ENCODE measurements around the gene RNF182. TPM values are rescaled to one million over a fixed set of nuclear protein-coding genes. Genes with fewer than 3 reads are reported as not detected.

The RNF182 gene
- total and polyA plus RNA-seq, 2 donors (not counting 1 experiment from before 2014, with no cell fraction given): 0.10 TPM; not detected in 1

DNA sequence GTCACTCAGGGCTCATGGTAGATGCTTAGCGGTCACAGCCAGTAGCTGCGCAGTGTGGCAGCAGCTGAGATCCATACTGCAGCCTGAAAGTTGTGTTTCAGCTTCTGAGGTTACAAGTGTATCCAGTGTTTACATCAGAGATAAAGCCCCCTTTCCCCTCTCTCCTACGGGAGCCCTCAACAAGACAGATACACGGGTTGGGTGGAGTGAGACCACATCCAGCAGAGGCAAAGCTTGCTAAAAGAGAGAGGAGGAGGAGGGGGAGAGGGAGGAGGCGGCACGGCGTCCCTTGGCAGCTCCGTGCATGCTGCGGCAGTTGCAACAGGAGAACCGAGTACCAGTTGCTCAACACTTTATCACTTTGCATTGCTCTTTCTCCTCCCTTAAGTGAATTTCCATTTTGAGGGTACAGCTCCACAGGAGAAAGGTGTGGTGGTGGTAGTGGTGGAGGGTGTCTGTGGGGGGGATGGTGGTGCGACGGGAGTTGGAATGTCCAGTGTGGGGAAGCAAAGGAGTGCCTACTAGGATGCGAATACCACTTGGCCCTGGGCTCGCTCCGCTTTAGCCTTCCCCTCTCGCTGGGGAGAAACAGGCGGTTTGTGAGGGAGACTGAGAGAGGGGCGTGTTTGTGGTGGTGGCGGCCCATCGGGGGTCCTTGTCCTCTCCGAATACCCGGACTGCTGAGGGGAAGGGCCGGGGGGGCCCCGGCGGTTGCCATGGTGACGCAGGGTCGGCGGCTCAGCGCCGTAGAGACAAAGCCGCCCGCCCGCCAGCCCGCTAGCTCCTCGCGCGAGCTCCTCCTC lies 405 bp upstream of the RNF182 start:
- 9% methylated on average over 25 of the region's 37 CpGs for WGBS (ENCODE audit: insufficient coverage)
- peak overlapping the region; percentile 90 for H3K4me3 Mint-ChIP-seq
- TF ChIP-seq, protein P1, sequence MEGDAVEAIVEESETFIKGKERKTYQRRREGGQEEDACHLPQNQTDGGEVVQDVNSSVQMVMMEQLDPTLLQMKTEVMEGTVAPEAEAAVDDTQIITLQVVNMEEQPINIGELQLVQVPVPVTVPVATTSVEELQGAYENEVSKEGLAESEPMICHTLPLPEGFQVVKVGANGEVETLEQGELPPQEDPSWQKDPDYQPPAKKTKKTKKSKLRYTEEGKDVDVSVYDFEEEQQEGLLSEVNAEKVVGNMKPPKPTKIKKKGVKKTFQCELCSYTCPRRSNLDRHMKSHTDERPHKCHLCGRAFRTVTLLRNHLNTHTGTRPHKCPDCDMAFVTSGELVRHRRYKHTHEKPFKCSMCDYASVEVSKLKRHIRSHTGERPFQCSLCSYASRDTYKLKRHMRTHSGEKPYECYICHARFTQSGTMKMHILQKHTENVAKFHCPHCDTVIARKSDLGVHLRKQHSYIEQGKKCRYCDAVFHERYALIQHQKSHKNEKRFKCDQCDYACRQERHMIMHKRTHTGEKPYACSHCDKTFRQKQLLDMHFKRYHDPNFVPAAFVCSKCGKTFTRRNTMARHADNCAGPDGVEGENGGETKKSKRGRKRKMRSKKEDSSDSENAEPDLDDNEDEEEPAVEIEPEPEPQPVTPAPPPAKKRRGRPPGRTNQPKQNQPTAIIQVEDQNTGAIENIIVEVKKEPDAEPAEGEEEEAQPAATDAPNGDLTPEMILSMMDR (IDR thresholded peaks at IDR 0.05): no peak
- no peak for TF ChIP-seq EZH2 (IDR thresholded peaks at IDR 0.05; ENCODE audit: borderline replicate concordance, insufficient read depth, low read depth, low read length, poor library complexity, severe bottlenecking)
- ATAC-seq (ENCODE audit: low read depth) (peak; percentile 46), DNase-seq (peak; percentile 65)
- Histone ChIP-seq H3K79me2 (ENCODE audit: control insufficient read depth, insufficient read depth, low read length) (no peaks in the 10 kb centered on the region), H3K4me3 (ENCODE audit: control extremely low read depth in 1 of 5, extremely low read depth in 1 of 5, insufficient read depth in 1 of 5, low read depth in 2 of 5, low read length in 4 of 5) (peak overlapping the region; percentile 11 to 65 (median 46)), H4K20me1 (ENCODE audit: control insufficient read depth, insufficient read depth, low read length, poor library complexity, severe bottlenecking) (no peaks in the 10 kb centered on the region), H3K36me3 (replicated peaks in 1 of 2; ENCODE audit: control extremely low read depth in 1 of 2, control insufficient read depth in 1 of 2, extremely low read depth in 1 of 2, insufficient read depth in 2 of 2, low read length in 1 of 2) (no peaks in the 10 kb centered on the region), H3K27me3 (replicated peaks in 1 of 4; ENCODE audit: control extremely low read depth in 1 of 4, control insufficient read depth in 3 of 4, insufficient read depth in 4 of 4, low read length in 3 of 4) (peaks cover 0 to 52% (median 41%) of the 10 kb centered on the region in 4 experiments), H3K27ac (ENCODE audit: low read length in 2 of 2) (no peak overlapping the region), H3K4me1 (ENCODE audit: control insufficient read depth in 2 of 2, insufficient read depth in 2 of 2, low read length in 2 of 2) (peaks cover 15 to 22% of the 10 kb centered on the region in 2 donors), H3K9me3 (ENCODE audit: control extremely low read depth in 1 of 3, control insufficient read depth in 2 of 3, insufficient read depth in 1 of 3, low read length in 2 of 3) (peaks cover 0 to 5% (median 4%) of the 10 kb centered on the region in 3 donors), H3K9ac (ENCODE audit: low read length) (peak overlapping the region; percentile 61), H3K4me2 (replicated peaks; ENCODE audit: low read depth, low read length, poor library complexity, severe bottlenecking) (peak overlapping the region; percentile 79), H2AFZ (ENCODE audit: insufficient read depth, low read depth, low read length, poor library complexity, severe bottlenecking) (peak overlapping the region; percentile 64)
- H3K27me3 Mint-ChIP-seq: peaks cover 59% of the 10 kb centered on the region
- H3K4me1 Mint-ChIP-seq: peaks cover 13% of the 10 kb centered on the region
- H3K9me3 Mint-ChIP-seq (ENCODE audit: insufficient read depth): no peaks in the 10 kb centered on the region
- ChIA-PET POLR2A (no interaction called here), CTCF (interaction anchor here (0.9 to 4.1 kb wide), 7 partner anchors 13 to 220 kb away, joined by 3 to 33 read pairs (median 6); no protein-coding TSS in a partner anchor)
- intact Hi-C loops (cut with micrococcal nuclease): no loop called here
- peak overlapping the region; percentile 46 for H3K27ac Mint-ChIP-seq

- Histone ChIP-seq H3K9me3 (ENCODE audit: control extremely low read depth in 1 of 3, control insufficient read depth in 2 of 3, insufficient read depth in 1 of 3, low read length in 2 of 3) (peaks cover 0 to 5% (median 4%) of the 10 kb centered on the region in 3 donors), H3K4me2 (replicated peaks; ENCODE audit: low read depth, low read length, poor library complexity, severe bottlenecking) (no peak overlapping the region), H3K4me1 (ENCODE audit: control insufficient read depth in 2 of 2, insufficient read depth in 2 of 2, low read length in 2 of 2) (peaks cover 15 to 22% of the 10 kb centered on the region in 2 donors), H2AFZ (ENCODE audit: insufficient read depth, low read depth, low read length, poor library complexity, severe bottlenecking) (no peak overlapping the region), H3K4me3 (ENCODE audit: control extremely low read depth in 1 of 5, extremely low read depth in 1 of 5, insufficient read depth in 1 of 5, low read depth in 2 of 5, low read length in 4 of 5) (no peak overlapping the region), H3K79me2 (ENCODE audit: control insufficient read depth, insufficient read depth, low read length) (no peaks in the 10 kb centered on the region), H3K36me3 (replicated peaks in 1 of 2; ENCODE audit: control extremely low read depth in 1 of 2, control insufficient read depth in 1 of 2, extremely low read depth in 1 of 2, insufficient read depth in 2 of 2, low read length in 1 of 2) (no peaks in the 10 kb centered on the region), H4K20me1 (ENCODE audit: control insufficient read depth, insufficient read depth, low read length, poor library complexity, severe bottlenecking) (no peaks in the 10 kb centered on the region), H3K27me3 (replicated peaks in 1 of 4; ENCODE audit: control extremely low read depth in 1 of 4, control insufficient read depth in 3 of 4, insufficient read depth in 4 of 4, low read length in 3 of 4) (peaks cover 0 to 56% (median 42%) of the 10 kb centered on the region in 4 experiments), H3K27ac (ENCODE audit: low read length in 2 of 2) (no peak overlapping the region), H3K9ac (ENCODE audit: low read length) (no peak overlapping the region)
- DNase-seq (no peak), ATAC-seq (ENCODE audit: low read depth) (no peak)
- TF ChIP-seq, protein P1 (IDR thresholded peaks at IDR 0.05): no peak
- TF ChIP-seq EZH2 (IDR thresholded peaks at IDR 0.05; ENCODE audit: borderline replicate concordance, insufficient read depth, low read depth, low read length, poor library complexity, severe bottlenecking): no peak
- Mint-ChIP-seq H3K9me3 (ENCODE audit: insufficient read depth) (no peaks in the 10 kb centered on the region), H3K4me1 (peaks cover 13% of the 10 kb centered on the region), H3K27me3 (peaks cover 72% of the 10 kb centered on the region), H3K4me3 (no peak overlapping the region), H3K27ac (no peak overlapping the region)
- CTCF ChIA-PET: interaction anchor here (0.7 to 1.4 kb wide), 2 partner anchors 18 to 120 kb away, joined by 3 read pairs; no protein-coding TSS in a partner anchor
- POLR2A ChIA-PET: no interaction called here
- no CpG with 5 or more reads among the region's 4 CpGs for WGBS (ENCODE audit: insufficient coverage)
- intact Hi-C loops (cut with micrococcal nuclease): loop anchor here (5.0 kb wide), 1 partner anchor 116 kb away; no protein-coding TSS in a partner anchor
Measured at GRCh38 chr6:13926378-13926777, 1.6 kb downstream of the RNF182 start.

Measured in B cell (primary cell).